K562 (cell line): ENCODE measurements around the gene IL20. TPM values are rescaled to one million over a fixed set of nuclear protein-coding genes. Genes with fewer than 3 reads are reported as not detected.

ENCODE experiments used
- ATF3 ChIP-seq, 2 experiments: fragments of 450-650 bp in 1 of 2; sonication (generic) in 1 of 2; formaldehyde crosslinking in 1 of 2; IDR thresholded peaks in 1 of 2; conservative IDR thresholded peaks in 1 of 2; 2 replicates each; pipeline versions ENCODE4 v1.6.1 to v1.8.1; 2016 to 2023; ENCODE audit warnings: mild to moderate bottlenecking in 2 of 2, moderate library complexity in 2 of 2, inconsistent platforms in 1 of 2, missing genetic modification reagents in 1 of 2
- BDP1 ChIP-seq: IDR thresholded peaks from 3 replicates; pipeline ENCODE4 v1.6.1; 2011; ENCODE audit not compliant: insufficient read length, insufficient read depth
- CEBPG ChIP-seq, 3 experiments: fragments of 200-800 bp in 1 of 3; sonication (Bioruptor generic) in 1 of 3; sonication (generic) in 1 of 3; formaldehyde crosslinking in 1 of 3; IDR thresholded peaks in 2 of 3; conservative IDR thresholded peaks in 1 of 3; 2 replicates each; pipeline versions ENCODE4 v1.6.1 to v1.8.0; 2016 to 2022; ENCODE audit warnings: missing compliant biosample characterization in 2 of 3, missing genetic modification characterization in 2 of 3, mild to moderate bottlenecking in 1 of 3, missing genetic modification reagents in 1 of 3
- DIDO1 ChIP-seq: fragments of 450-650 bp; IDR thresholded peaks from 2 replicates; pipeline ENCODE4 v1.6.1; 2016; ENCODE audit warnings: low read depth, missing biosample characterization, missing genetic modification characterization
- DNMT1 ChIP-seq: fragments of 450-650 bp; IDR thresholded peaks from 2 replicates; pipeline ENCODE4 v1.6.1; 2016; ENCODE audit warnings: antibody characterized with exemption, mild to moderate bottlenecking
- E4F1 ChIP-seq: fragments of 250-450 bp; sonication (Bioruptor Pico); IDR thresholded peaks from 2 replicates; pipeline ENCODE4 v1.5.0; 2021; ENCODE audit warnings: mild to moderate bottlenecking, borderline replicate concordance
- NRF1 ChIP-seq, 2 experiments: fragments of 450-650 bp; IDR thresholded peaks in 1 of 2; conservative IDR thresholded peaks in 1 of 2; 2 replicates each; pipeline ENCODE4 v1.6.1; 2014; ENCODE audit warnings: mild to moderate bottlenecking in 2 of 2
- PHTF2 ChIP-seq: fragments of 250-450 bp; sonication (Bioruptor Pico); IDR thresholded peaks from 2 replicates; pipeline ENCODE4 v1.5.0; 2021; ENCODE audit warnings: mild to moderate bottlenecking
- SMARCC2 ChIP-seq: fragments of 450-650 bp; IDR thresholded peaks from 2 replicates; pipeline ENCODE4 v1.6.1; 2017; ENCODE audit warnings: antibody characterized with exemption, moderate library complexity, mild to moderate bottlenecking, low read depth
- VEZF1 ChIP-seq: fragments of 200-800 bp; sonication (Bioruptor generic); IDR thresholded peaks from 2 replicates; pipeline ENCODE4 v1.6.1; 2017; ENCODE audit warnings: missing genetic modification characterization, missing compliant biosample characterization
- ZBTB7A ChIP-seq: IDR thresholded peaks from 2 replicates; pipeline ENCODE4 v1.6.1; 2011; ENCODE audit warnings: low read depth, mild to moderate bottlenecking, low read length, moderate library complexity, borderline replicate concordance; ENCODE audit not compliant: control insufficient read depth
- ZNF224 ChIP-seq: sonication (generic); formaldehyde crosslinking; IDR thresholded peaks from 2 replicates; pipeline ENCODE4 v1.8.0; 2022; ENCODE audit warnings: mild to moderate bottlenecking, missing genetic modification reagents
- ZNF232 ChIP-seq: sonication (generic); formaldehyde crosslinking; IDR thresholded peaks from 2 replicates; pipeline ENCODE4 v1.8.0; 2022; ENCODE audit warnings: mild to moderate bottlenecking, missing genetic modification reagents
- ZNF354B ChIP-seq: fragments of 250-450 bp; sonication (Bioruptor Pico); IDR thresholded peaks from 2 replicates; pipeline ENCODE4 v1.4.0; 2020
- ZNF518B ChIP-seq: fragments of 250-450 bp; sonication (Bioruptor Pico); IDR thresholded peaks from 2 replicates; pipeline ENCODE4 v1.5.0; 2021; ENCODE audit warnings: mild to moderate bottlenecking, moderate library complexity
- ZNF717 ChIP-seq: fragments of 250-450 bp; sonication (Bioruptor Pico); IDR thresholded peaks from 2 replicates; pipeline ENCODE4 v1.5.0; 2021
- ZNF766 ChIP-seq: fragments of 200-800 bp; sonication (Bioruptor generic); conservative IDR thresholded peaks from 2 replicates; pipeline ENCODE4 v1.6.1; 2016; ENCODE audit warnings: missing genetic modification characterization, missing compliant biosample characterization
- polyA plus RNA-seq, 8 experiments: library from polyadenylated mRNA; depleted of rRNA in 4 of 8; stranded (reverse) in 5 of 8; unstranded in 3 of 8; fragments of >200 nt; fragmentation: Nextera tagmentation in 2 of 8; fragmentation: Illumina TruSeq in 1 of 8; extraction: Ambion mirVana in 2 of 8; extraction: Trizol in 1 of 8; gene quantifications; 2 replicates each; pipeline versions ENCODE4 v1.2.1 to v1.2.3, GENCODE V29; 2011 to 2014; ENCODE audit warnings: inconsistent platforms in 1 of 8, missing spikeins in 1 of 8
- total RNA-seq, 7 experiments: library from RNA; depleted of rRNA in 6 of 7; stranded (reverse); fragments of >200 nt in 6 of 7; fragmentation: Illumina TruSeq in 2 of 7; extraction: Trizol in 2 of 7; gene quantifications; 2 replicates each; pipeline versions ENCODE4 v1.2.1 to v1.2.3, GENCODE V29; 2011 to 2021; ENCODE audit warnings: low replicate concordance in 1 of 7

IL20 gene
- total and polyA plus RNA-seq, 9 of the 15 experiments (the other 6 are each of a cell fraction or from before 2014, with no cell fraction given) = not detected

- no peak for TF ChIP-seq ZNF518B (CRISPR knock-in tag)
- no peak for TF ChIP-seq DNMT1
- no peak for TF ChIP-seq E4F1 (CRISPR knock-in tag)
- TF ChIP-seq DIDO1 (tag) = no peak
- TF ChIP-seq VEZF1 (CRISPR knock-in tag) = no peak
- peak; percentile 55 to 62 for TF ChIP-seq NRF1 (conservative IDR thresholded peaks at IDR 0.05 in 1 of 2, IDR thresholded peaks at IDR 0.05 in 1 of 2)
- no peak for TF ChIP-seq CEBPG (CRISPR knock-in tag; IDR thresholded peaks at IDR 0.05)
- no peak for TF ChIP-seq CEBPG (tag; conservative IDR thresholded peaks at IDR 0.05 in 1 of 2, IDR thresholded peaks at IDR 0.05 in 1 of 2)
- TF ChIP-seq ZBTB7A = no peak; the same call in 1 of the 2 replicates
- no peak for TF ChIP-seq ZNF232 (CRISPR knock-in tag)
- no peak for TF ChIP-seq ATF3 (IDR thresholded peaks at IDR 0.05)
- TF ChIP-seq ATF3 (CRISPR knock-in tag; conservative IDR thresholded peaks at IDR 0.05) = no peak
- TF ChIP-seq ZNF224 (CRISPR knock-in tag) = no peak
- TF ChIP-seq ZNF717 (CRISPR knock-in tag) = no peak
- TF ChIP-seq ZNF766 (CRISPR knock-in tag) = no peak
- no peak for TF ChIP-seq PHTF2
- TF ChIP-seq ZNF354B (CRISPR knock-in tag) = no peak
- TF ChIP-seq SMARCC2 = no peak
- TF ChIP-seq BDP1 = no peak
These were observed 43.9 kb downstream of the IL20 start (continued) for GRCh38 chr1:206909161-206909882.
